GM19025 (cell line): ENCODE measurements around the gene HPS1.

Source experiments
- ATAC-seq: cut with Tn5 transposase; IDR thresholded peaks from one replicate; pipeline ENCODE4 v1.9.1; 2021; ENCODE audit warnings: mild to moderate bottlenecking, low read depth, moderate library complexity; ENCODE audit not compliant: unreplicated experiment

The HPS1 gene

DNA sequence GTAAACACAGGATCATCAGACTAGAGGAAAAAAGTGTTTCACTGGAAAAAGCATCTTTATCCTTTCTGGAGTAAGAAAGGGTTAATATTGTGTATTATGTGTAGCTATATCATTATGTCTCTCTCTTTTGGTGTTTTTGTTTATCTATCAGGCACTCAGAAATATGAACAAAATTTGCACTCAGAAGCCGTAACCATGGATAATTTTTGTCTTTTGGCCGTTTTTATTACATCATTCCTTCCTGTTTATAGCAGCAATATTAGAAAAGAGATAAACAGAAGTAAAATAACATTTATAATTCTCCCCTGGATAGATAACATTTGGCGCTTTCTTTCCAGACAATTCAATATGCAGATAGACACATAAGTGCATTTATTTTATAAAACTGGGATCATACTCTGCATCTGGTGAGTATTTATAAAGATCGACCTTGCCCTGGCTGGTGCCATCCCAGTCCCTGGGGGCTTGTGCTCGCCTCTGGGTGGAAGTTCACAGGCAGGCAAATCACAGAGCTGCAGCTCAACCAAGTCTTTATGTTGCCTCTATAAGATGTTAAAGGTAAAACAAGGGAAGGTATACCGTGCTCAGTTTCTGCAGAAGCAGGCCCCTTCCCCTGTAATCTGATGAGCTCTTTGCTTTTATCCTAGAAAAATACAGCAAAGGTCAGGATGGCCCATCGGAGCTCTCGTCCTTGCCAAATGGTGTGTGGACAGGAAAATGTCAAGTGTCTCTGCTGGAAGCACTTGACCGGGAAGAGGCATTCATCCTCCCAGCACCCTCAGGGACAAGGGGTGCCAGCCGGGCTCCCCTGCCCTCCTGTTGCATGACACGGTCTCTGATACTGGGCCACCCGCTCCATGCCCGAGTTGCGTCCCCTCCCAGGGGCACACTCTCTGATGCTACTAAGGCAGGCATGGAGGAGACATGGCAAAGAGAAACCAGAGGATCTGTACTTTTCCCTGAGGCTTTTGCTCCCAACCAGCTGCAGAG, 75.6 kb downstream of the HPS1 start:
- no peak for ATAC-seq

DNA sequence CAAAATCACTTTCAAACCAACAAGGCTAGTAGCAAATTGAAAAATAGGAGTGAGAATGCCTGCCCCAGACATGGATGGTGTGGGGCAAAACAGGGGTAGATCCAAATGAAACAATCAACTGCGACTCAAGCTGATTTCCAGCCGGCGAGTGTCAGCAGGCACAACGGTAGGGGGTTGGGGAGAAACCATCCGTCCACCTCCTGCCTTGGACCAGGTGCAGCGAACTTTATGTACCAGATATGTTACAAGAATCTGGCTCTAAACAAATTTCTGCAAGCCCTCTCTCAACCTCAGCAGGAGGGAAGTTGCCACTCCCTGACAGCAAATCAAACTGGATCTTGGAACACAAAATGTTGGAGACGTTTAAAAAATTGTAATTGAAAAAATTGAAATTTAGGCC, 76.9 kb downstream of the HPS1 start:
- no peak for ATAC-seq

DNA sequence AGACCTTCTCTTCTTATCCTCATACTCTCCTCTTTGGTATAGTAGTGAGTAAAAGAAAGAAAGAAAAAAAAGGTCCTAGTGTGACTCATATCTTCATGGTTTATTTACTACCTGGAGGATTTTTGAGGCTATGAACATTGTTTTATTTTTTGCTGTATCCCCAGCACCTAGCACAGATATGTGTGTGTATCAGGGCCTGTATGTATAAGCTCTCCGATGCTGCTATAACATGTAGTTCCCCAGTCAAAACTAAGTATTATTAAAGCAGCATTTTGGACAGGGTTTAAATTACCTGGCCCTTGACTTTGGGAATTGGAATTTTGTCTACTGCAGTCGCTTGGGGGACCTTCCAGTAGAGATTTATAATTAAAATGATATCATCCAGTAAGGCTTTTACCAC, 78.1 kb downstream of the HPS1 start:
- ATAC-seq, result no peak

DNA sequence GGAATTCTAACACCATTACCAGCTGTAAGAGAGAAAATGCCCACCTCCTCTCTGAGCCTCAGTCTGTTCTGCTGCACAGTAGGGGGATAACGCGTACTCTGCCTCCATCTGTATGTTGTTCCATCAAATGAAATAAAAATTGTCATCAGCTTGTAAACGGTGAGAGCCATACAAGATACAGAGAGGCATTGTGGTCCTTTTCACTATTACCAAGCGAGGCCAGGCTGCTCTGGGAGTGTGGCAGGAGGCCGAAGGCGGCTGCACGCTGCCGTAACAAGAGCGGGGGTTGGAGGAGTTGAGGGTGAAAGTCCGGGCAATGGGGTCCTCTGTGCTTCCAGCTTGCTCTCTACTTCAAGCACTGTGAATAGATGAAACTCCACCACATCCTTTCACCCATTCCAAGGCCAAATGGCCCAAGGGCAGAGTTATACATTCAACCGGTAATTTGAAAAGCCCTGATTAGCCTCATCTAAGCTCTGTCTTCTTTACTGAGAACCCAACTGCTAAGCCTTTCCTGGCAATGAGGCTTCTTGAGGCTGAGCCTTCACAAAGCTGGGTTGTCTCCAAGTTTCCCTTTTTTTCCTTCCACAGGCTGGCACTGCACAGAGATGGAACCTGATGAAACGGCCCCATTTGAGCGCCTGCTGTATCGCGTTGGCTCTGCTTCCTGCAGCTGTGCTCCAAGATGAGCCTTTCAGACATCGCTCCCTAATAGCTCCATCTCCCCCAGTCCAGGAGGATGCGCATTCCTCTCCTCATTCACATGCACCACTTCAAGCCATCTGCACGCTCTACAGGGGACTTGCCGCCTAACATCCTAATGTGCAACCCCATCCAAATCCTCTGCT, 78.9 kb downstream of the HPS1 start:
- no peak for ATAC-seq
